Measurements from ENCODE around the gene MED8. TPM values are rescaled to one million over a fixed set of nuclear protein-coding genes. Genes with fewer than 3 reads are reported as not detected.

MED8 gene
- total RNA-seq, 1 experiment from 2014 or later, result 61.6 TPM

DNA sequence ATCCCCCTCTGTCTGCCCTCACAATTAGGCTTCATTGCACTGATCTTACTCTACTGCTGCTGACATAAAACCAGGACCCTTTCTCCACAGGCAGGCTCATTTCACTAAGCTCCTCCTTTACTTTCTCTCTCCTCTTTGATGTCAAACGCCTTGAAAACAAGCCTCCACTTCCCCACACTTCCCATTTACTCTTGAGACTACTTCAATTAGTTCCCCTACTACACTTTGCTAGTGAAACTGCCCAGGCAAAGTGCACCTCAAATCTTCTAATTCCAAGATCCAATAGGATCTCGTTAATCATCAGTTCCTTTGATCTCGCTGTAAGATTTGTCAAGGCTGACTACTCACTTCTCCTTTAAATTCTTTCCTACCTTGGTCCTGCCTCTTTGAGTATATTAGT lies 36.7 kb downstream of the MED8 start:
- no peak overlapping the region for H3K27ac Mint-ChIP-seq (ENCODE audit: low read depth, unreplicated experiment)

GRCh38 chr1:43352351-43352705 lies 37.3 kb downstream of the MED8 start:
- ChIA-PET POLR2A (no interaction called here), CTCF (no interaction called here)
- H3K4me1 Mint-ChIP-seq (ENCODE audit: insufficient read depth, unreplicated experiment), result peaks cover 21% of the 10 kb centered on the region
- no peaks in the 10 kb centered on the region for H3K27me3 Mint-ChIP-seq (ENCODE audit: insufficient read depth, unreplicated experiment)
- TF ChIP-seq, protein P1, sequence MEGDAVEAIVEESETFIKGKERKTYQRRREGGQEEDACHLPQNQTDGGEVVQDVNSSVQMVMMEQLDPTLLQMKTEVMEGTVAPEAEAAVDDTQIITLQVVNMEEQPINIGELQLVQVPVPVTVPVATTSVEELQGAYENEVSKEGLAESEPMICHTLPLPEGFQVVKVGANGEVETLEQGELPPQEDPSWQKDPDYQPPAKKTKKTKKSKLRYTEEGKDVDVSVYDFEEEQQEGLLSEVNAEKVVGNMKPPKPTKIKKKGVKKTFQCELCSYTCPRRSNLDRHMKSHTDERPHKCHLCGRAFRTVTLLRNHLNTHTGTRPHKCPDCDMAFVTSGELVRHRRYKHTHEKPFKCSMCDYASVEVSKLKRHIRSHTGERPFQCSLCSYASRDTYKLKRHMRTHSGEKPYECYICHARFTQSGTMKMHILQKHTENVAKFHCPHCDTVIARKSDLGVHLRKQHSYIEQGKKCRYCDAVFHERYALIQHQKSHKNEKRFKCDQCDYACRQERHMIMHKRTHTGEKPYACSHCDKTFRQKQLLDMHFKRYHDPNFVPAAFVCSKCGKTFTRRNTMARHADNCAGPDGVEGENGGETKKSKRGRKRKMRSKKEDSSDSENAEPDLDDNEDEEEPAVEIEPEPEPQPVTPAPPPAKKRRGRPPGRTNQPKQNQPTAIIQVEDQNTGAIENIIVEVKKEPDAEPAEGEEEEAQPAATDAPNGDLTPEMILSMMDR (IDR thresholded peaks at IDR 0.05; ENCODE audit: unreplicated experiment), result no peak
- no peak for DNase-seq (ENCODE audit: unreplicated experiment)
- H3K27ac Mint-ChIP-seq (ENCODE audit: low read depth, unreplicated experiment), result no peak overlapping the region
- no peaks in the 10 kb centered on the region for H3K36me3 Mint-ChIP-seq (ENCODE audit: insufficient read depth, unreplicated experiment)
- no peak overlapping the region for H3K4me3 Mint-ChIP-seq (ENCODE audit: unreplicated experiment)
- H3K9me3 Mint-ChIP-seq (ENCODE audit: unreplicated experiment), result no peaks in the 10 kb centered on the region
- intact Hi-C loops (cut with micrococcal nuclease), result no loop called here
- no TSS peak for BruUV-seq (replicated peaks)

More for the DNA sequence above, 36.7 kb downstream of the MED8 start:
- intact Hi-C loops (cut with micrococcal nuclease), result no loop called here
- ChIA-PET CTCF (interaction anchor here (0.7 kb wide), 1 partner anchor 116 kb away, joined by 3 read pairs; no protein-coding TSS in a partner anchor), POLR2A (no interaction called here)
- Mint-ChIP-seq H3K27me3 (ENCODE audit: insufficient read depth, unreplicated experiment) (no peaks in the 10 kb centered on the region), H3K9me3 (ENCODE audit: unreplicated experiment) (no peaks in the 10 kb centered on the region), H3K4me3 (ENCODE audit: unreplicated experiment) (no peak overlapping the region), H3K4me1 (ENCODE audit: insufficient read depth, unreplicated experiment) (peaks cover 19% of the 10 kb centered on the region), H3K36me3 (ENCODE audit: insufficient read depth, unreplicated experiment) (no peaks in the 10 kb centered on the region)
- BruUV-seq (replicated peaks), result no TSS peak
- TF ChIP-seq, protein P1 (IDR thresholded peaks at IDR 0.05; ENCODE audit: unreplicated experiment), result no peak
- no peak for DNase-seq (ENCODE audit: unreplicated experiment)

- no TSS peak for BruUV-seq (replicated peaks)
- Mint-ChIP-seq H3K27ac (ENCODE audit: low read depth, unreplicated experiment) (no peak overlapping the region), H3K36me3 (ENCODE audit: insufficient read depth, unreplicated experiment) (no peaks in the 10 kb centered on the region), H3K9me3 (ENCODE audit: unreplicated experiment) (no peaks in the 10 kb centered on the region), H3K27me3 (ENCODE audit: insufficient read depth, unreplicated experiment) (no peaks in the 10 kb centered on the region), H3K4me3 (ENCODE audit: unreplicated experiment) (no peak overlapping the region), H3K4me1 (ENCODE audit: insufficient read depth, unreplicated experiment) (peaks cover 21% of the 10 kb centered on the region)
- ChIA-PET CTCF (no interaction called here), POLR2A (interaction anchor here (0.6 to 2.3 kb wide), 3 partner anchors 12 to 39 kb away, joined by 3 to 11 read pairs (median 5); partner anchors contain the start of gene ELOVL1)
- TF ChIP-seq, protein P1 (IDR thresholded peaks at IDR 0.05; ENCODE audit: unreplicated experiment), result no peak
- no peak for DNase-seq (ENCODE audit: unreplicated experiment)
- intact Hi-C loops (cut with micrococcal nuclease), result no loop called here
Observed at GRCh38 chr1:43351421-43352350, 37.9 kb downstream of the MED8 start.

- Mint-ChIP-seq H3K4me1 (ENCODE audit: insufficient read depth, unreplicated experiment) (peaks cover 21% of the 10 kb centered on the region), H3K36me3 (ENCODE audit: insufficient read depth, unreplicated experiment) (no peaks in the 10 kb centered on the region), H3K9me3 (ENCODE audit: unreplicated experiment) (no peaks in the 10 kb centered on the region), H3K4me3 (ENCODE audit: unreplicated experiment) (no peak overlapping the region), H3K27ac (ENCODE audit: low read depth, unreplicated experiment) (no peak overlapping the region), H3K27me3 (ENCODE audit: insufficient read depth, unreplicated experiment) (no peaks in the 10 kb centered on the region)
- ChIA-PET POLR2A (interaction anchor here (0.6 to 2.3 kb wide), 3 partner anchors 11 to 40 kb away, joined by 3 to 11 read pairs (median 5); partner anchors contain the start of gene ELOVL1), CTCF (interaction anchor here (0.5 kb wide), 1 partner anchor 100 kb away, joined by 3 read pairs; no protein-coding TSS in a partner anchor)
- BruUV-seq (replicated peaks), result no TSS peak
- TF ChIP-seq, protein P1 (IDR thresholded peaks at IDR 0.05; ENCODE audit: unreplicated experiment), result no peak
- no peak for DNase-seq (ENCODE audit: unreplicated experiment)
- intact Hi-C loops (cut with micrococcal nuclease), result no loop called here
Observed at GRCh38 chr1:43350976-43351375, 38.6 kb downstream of the MED8 start.
